Small intestine (tissue), 7 donors: ENCODE measurements around the gene FHIT. TPM values are rescaled to one million over a fixed set of nuclear protein-coding genes. Genes with fewer than 3 reads are reported as not detected.
"Not testable (repeated sequence)": the region's sequence is repeated elsewhere in the genome, so short reads cannot be mapped to it uniquely, and the experiment has no call there.

Experiments used
- DNase-seq, 2 donors: peaks; one replicate each; pipeline versions ENCODE4 v3.0.0 to v3.0.0-alpha.2; 2013
- FAIRE-seq: peaks from 2 replicates; lab custom pipeline; 2012; peaks lifted over from hg19 to GRCh38; lab: Jason Lieb, UNC
- H3K27ac ChIP-seq, 3 donors: one replicate each; pipeline ENCODE4 v1.5.1; 2013; ENCODE audit warnings: low read length in 2 of 3, mild to moderate bottlenecking in 2 of 3, control low read depth in 1 of 3, inconsistent platforms in 1 of 3, low read depth in 1 of 3, moderate library complexity in 1 of 3
- H3K27me3 ChIP-seq, 3 donors: one replicate each; pipeline ENCODE4 v1.6.1; 2013; ENCODE audit warnings: low read length in 3 of 3, inconsistent platforms in 1 of 3; ENCODE audit not compliant: control insufficient read depth in 3 of 3, insufficient read depth in 3 of 3
- H3K36me3 ChIP-seq, 3 donors: one replicate each; pipeline ENCODE4 v1.6.1; 2013; ENCODE audit warnings: low read length in 3 of 3, inconsistent platforms in 1 of 3, low read depth in 1 of 3, mild to moderate bottlenecking in 1 of 3, moderate library complexity in 1 of 3; ENCODE audit not compliant: control insufficient read depth in 3 of 3, insufficient read depth in 2 of 3
- H3K4me1 ChIP-seq, 3 donors: one replicate each; pipeline ENCODE4 v1.6.1; 2013; ENCODE audit warnings: low read length in 2 of 3, inconsistent platforms in 1 of 3, low read depth in 1 of 3, mild to moderate bottlenecking in 1 of 3, moderate library complexity in 1 of 3; ENCODE audit not compliant: control insufficient read depth in 3 of 3, insufficient read depth in 2 of 3
- H3K4me3 ChIP-seq, 3 donors: one replicate each; pipeline ENCODE4 v1.5.1; 2013; ENCODE audit warnings: low read length in 3 of 3, control low read depth in 1 of 3, inconsistent platforms in 1 of 3, low read depth in 1 of 3, mild to moderate bottlenecking in 1 of 3, moderate library complexity in 1 of 3
- H3K9me3 ChIP-seq, 2 donors: one replicate each; pipeline ENCODE4 v1.6.1; 2013; ENCODE audit warnings: low read depth in 1 of 2, low read length in 1 of 2; ENCODE audit not compliant: control insufficient read depth in 2 of 2, insufficient read depth in 1 of 2
- WGBS, 3 donors: extraction: QIAGEN DNeasy Blood & Tissue Kit; methylation state at CpG; one replicate each; pipeline ENCODE4 v1.1.7; 2013; 5-methylcytosine and 5-hydroxymethylcytosine counted together
- polyA plus RNA-seq, 4 donors: library from polyadenylated mRNA; stranded (reverse) in 3 of 4; unstranded in 1 of 4; fragments of 200-250 nt in 3 of 4; fragments of 120-200 nt in 1 of 4; gene quantifications; one replicate each; pipeline versions ENCODE4 v1.2.1 to v1.2.3, GENCODE V29; 2013
- donor health status: healthy with polysubstance abuse.
- donor health status: control.
- donor health status: control.
- donor health status: Bipolar disorder and iron deficiency.
- donor health status: healthy.

The FHIT gene
- polyA plus RNA-seq, 4 donors, result 4.4 to 30.4 (median 7.0) TPM

DNA sequence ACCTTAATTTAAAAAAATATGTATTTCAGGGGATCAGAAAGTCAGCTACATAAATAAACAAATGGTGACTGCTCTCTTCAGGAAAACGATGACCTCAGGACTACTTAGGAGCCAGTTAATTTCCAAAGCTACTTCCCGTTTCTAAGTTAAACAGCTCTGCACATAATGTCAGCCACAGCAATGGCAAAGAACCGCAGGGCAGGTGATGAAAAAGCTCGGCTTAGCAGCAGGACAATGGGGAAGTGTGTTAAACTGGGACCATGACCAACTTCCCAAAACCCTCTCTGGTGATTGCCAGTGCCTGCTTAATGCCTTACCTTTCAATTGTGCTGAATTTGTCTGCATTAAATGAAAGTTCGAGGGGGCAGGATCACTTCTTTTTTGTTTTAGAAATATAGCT lies 258.9 kb downstream of the FHIT start:
- Histone ChIP-seq H3K27me3 (no peaks in the 10 kb centered on the region), H3K4me1 (no peaks in the 10 kb centered on the region), H3K36me3 (no peaks in the 10 kb centered on the region), H3K9me3 (no peaks in the 10 kb centered on the region), H3K4me3 (no peak overlapping the region), H3K27ac (no peak overlapping the region)
- FAIRE-seq, result no peak
- DNase-seq, result no peak
- 54 to 80% (median 65%) methylated on average over 5 of the region's 5 CpGs for WGBS, 3 donors

DNA sequence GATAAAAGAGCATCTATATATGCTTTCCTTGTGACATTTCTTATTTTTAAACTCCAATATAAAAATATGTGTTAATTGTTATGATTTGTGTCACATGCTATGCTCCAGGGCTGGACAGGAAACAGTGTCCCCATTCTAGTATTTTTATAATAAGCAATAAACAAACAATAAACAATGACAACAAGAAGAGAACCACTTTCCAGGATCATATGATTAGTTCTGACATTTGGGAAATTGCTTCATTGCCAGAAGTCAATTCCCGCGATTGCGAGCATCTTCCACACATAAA lies 260.9 kb downstream of the FHIT start:
- H3K4me3 ChIP-seq, result no peak overlapping the region
- DNase-seq (no peak), FAIRE-seq (no peak)
- H3K36me3 ChIP-seq, result no peaks in the 10 kb centered on the region
- WGBS, 3 donors, result 82 to 94% (median 91%) methylated on average over 3 of the region's 3 CpGs
- H3K9me3 ChIP-seq, result peaks cover 0 to 6% of the 10 kb centered on the region in 2 donors
- no peaks in the 10 kb centered on the region for H3K27me3 ChIP-seq
- no peaks in the 10 kb centered on the region for H3K4me1 ChIP-seq
- no peak overlapping the region for H3K27ac ChIP-seq

DNA sequence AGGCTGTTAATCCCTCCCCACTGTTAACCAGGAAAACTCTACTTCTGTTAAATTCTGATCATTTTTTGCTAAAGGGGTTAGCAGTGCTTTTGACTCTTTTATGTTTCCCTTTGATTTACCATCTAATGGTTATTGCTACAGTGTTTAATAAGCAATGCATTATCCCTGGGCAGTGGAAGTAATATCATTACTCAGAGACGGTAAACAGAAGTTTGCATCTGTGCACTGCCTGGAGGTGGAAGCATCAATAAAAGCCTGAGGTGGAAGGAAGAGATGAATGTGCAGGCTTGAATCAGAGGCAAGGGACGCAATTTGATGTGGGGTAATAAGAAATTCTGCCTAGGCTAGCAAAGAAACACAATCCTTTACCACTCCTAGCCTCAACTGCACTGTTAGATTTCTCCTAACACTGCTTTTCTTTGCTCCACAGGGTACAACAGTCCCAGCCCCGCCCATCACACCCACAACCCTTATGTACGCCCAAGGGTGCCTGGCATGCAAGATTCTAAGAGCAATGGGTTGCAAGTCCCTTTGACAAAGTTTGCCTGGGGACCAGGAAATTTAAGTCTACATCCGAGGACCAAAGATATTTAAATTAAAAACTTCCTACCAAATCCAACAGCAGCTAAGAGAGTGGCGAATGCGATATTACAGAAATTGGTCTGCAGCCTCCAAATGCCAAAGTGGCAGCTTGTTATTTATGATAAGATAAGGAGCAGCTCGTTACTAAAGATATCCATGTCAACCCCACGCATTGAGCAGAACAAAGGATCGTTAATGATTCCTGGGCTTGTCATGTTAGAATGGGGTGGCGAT lies 261.4 kb downstream of the FHIT start:
- Histone ChIP-seq H3K27me3 (no peaks in the 10 kb centered on the region), H3K9me3 (peaks cover 0 to 6% of the 10 kb centered on the region in 2 donors), H3K4me1 (no peaks in the 10 kb centered on the region), H3K36me3 (no peaks in the 10 kb centered on the region), H3K4me3 (no peak overlapping the region), H3K27ac (no peak overlapping the region)
- no peak for DNase-seq
- FAIRE-seq, result no peak
- WGBS, 3 donors, result 66 to 70% (median 68%) methylated on average over 11 of the region's 11 CpGs

DNA sequence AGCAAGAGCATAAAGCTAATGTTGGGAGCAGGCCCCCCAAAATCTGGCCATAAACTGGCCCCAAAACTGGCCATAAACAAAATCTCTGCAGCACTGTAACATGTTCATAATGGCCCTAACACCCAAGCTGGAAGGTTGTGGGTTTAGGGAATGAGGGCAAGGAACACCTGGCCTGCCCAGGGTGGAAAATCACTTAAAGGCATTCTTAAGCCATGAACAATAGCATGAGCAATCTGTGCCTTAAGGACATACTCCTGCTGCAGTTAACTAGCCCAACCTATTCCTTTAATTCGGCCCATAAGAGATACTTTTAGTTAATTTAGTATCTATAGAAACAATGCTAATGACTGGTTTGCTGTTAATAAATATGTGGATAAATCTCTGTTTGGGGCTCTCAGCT lies 264.1 kb downstream of the FHIT start:
- not testable (repeated sequence) for H3K36me3 ChIP-seq, H3K27me3 ChIP-seq, H3K4me3 ChIP-seq, H3K4me1 ChIP-seq, H3K27ac ChIP-seq, DNase-seq, FAIRE-seq
- WGBS, 3 donors, result 88 to 94% (median 91%) methylated on average over 1 of the region's 1 CpG
- H3K9me3 ChIP-seq, result peaks cover 0 to 12% of the 10 kb centered on the region in 2 donors

DNA sequence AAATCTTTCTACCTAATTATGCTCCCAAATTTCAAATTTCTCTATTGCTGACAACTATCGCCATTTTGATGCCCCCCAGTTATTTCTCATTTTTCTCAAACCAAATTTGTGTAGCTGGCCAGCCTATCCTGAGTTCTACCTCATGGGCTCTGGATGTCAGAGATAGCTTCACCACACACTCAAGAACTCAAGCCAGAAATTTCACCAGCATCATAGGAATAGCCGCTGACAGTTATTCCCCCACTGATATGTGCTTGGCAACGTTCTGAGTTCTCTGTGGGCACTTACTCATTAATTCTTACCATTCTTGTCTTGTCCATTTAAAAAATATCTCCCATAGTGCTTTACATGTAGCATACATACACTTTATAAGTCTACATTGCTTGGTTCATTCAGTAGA lies 264.7 kb downstream of the FHIT start:
- H3K4me3 ChIP-seq, result no peak overlapping the region
- peaks cover 0 to 2% (median 0%) of the 10 kb centered on the region in 3 donors for H3K36me3 ChIP-seq
- no peaks in the 10 kb centered on the region for H3K4me1 ChIP-seq
- H3K27me3 ChIP-seq, result no peaks in the 10 kb centered on the region
- 87 to 91% (median 87%) methylated on average over 3 of the region's 3 CpGs for WGBS, 3 donors
- no peak overlapping the region for H3K27ac ChIP-seq
- FAIRE-seq, result no peak
- H3K9me3 ChIP-seq, result peaks cover 0 to 12% of the 10 kb centered on the region in 2 donors
- no peak for DNase-seq

DNA sequence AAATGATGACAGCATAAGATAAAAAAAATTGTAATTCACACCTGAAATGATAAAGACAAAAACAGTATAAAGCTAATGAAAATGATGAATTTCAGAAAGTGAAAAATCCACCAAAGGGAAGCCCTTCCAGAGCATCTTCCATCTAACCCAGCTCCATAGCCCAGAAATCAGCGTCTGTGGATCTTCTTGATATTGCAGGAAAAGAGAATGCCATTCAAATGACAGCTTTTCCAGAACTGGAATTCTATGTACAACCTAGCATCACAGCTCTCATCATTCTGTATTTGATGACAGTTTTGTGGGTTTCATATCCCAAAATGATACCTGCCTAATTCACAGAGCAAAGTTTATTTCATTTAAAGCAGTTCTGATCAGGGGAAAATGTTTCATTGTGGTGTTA lies 267.3 kb downstream of the FHIT start:
- no peak for FAIRE-seq
- no peak overlapping the region for H3K27ac ChIP-seq
- no peaks in the 10 kb centered on the region for H3K27me3 ChIP-seq
- peaks cover 0 to 2% (median 0%) of the 10 kb centered on the region in 3 donors for H3K36me3 ChIP-seq
- H3K4me1 ChIP-seq, result no peaks in the 10 kb centered on the region
- H3K9me3 ChIP-seq, result peaks cover 0 to 12% of the 10 kb centered on the region in 2 donors
- no peak for DNase-seq
- 96 to 100% (median 100%) methylated on average over 1 of the region's 1 CpG for WGBS, 3 donors
- no peak overlapping the region for H3K4me3 ChIP-seq

DNA sequence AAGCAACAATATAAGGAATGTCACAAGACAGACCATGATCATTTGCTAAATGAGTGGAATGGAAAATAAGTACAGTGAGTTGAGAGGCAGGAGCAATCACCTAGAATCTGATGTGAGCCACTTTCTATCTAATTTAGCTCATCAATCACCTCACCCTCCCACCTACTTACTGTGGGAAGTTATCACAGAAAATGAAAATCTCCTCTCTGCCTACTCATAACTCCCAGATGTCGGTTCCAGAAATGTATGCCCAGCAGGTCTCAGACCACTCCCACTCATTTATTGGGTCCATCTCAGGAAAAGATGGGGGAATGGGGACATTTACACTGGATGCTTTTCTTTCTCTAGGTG lies 270.9 kb downstream of the FHIT start:
- H3K27me3 ChIP-seq, result no peaks in the 10 kb centered on the region
- no peak overlapping the region for H3K27ac ChIP-seq
- H3K4me1 ChIP-seq, result no peaks in the 10 kb centered on the region
- WGBS, 3 donors, result 14 to 34% (median 30%) methylated on average over 1 of the region's 1 CpG
- no peak for FAIRE-seq
- no peak overlapping the region for H3K4me3 ChIP-seq
- DNase-seq, result no peak
- peaks cover 0 to 2% (median 0%) of the 10 kb centered on the region in 3 donors for H3K36me3 ChIP-seq
- H3K9me3 ChIP-seq, result peaks cover 0 to 7% of the 10 kb centered on the region in 2 donors

DNA sequence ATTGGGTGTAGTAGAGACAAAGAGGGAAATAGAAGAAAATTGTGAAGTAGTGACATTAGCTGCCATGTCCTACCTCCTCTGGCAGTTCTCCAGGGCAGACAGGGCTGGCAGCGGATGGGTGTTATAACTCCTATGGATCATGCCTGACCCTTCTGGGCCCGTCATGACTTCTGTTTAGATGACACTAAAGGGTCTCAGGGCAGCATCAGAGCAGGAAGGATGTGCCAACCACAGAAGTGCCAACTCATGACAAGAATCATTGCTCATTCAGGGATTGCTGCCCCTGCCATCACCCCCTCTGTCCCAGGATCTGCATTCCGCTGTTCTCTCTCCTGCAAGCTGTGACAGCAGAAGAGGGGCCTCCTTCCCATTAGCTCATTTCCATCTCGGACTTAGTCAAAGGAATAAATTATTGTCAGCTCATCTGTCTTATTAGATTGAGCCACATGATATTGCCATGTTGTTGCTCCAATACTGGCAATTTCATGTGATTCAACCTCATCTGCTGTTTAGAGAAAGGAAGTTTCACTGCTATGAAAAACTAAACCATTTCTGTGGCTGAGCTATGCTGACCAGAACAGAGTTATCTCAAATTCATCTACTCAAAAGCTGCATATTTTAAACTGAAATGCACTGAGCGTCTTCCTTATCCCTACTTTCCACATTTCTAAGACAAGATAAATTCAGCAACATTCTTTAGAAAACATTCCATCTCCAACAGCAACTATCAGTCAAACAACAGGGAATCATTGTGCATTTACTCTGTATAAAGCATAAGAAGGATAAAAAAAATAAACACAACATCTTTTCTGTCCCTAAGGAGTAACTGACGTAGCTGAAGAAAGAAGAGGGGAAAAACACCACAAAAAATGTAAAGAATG lies 271.6 kb downstream of the FHIT start:
- WGBS, 3 donors, result 72 to 91% (median 88%) methylated on average over 6 of the region's 6 CpGs
- H3K27ac ChIP-seq, result no peak overlapping the region
- peaks cover 0 to 7% of the 10 kb centered on the region in 2 donors for H3K9me3 ChIP-seq
- no peaks in the 10 kb centered on the region for H3K4me1 ChIP-seq
- FAIRE-seq, result no peak
- no peaks in the 10 kb centered on the region for H3K27me3 ChIP-seq
- DNase-seq, result no peak
- no peak overlapping the region for H3K4me3 ChIP-seq
- H3K36me3 ChIP-seq, result peaks cover 0 to 2% (median 0%) of the 10 kb centered on the region in 3 donors
